Thyroid gland (tissue), 4 donors: ENCODE measurements around the gene CCDC88C. TPM values are rescaled to one million over a fixed set of nuclear protein-coding genes. Genes with fewer than 3 reads are reported as not detected.

Experiments
- DNase-seq, 2 donors: peaks; one replicate each; pipeline ENCODE4 v3.0.0-alpha.2; 2019
- H3K27ac ChIP-seq, 3 donors: fragments of 200-600 bp; sonication (generic); 1 replicate in 2 of 3; 2 replicates in 1 of 3; pipeline ENCODE4 v1.5.1; 2016 to 2019; ENCODE audit warnings: mild to moderate bottlenecking in 1 of 3, moderate library complexity in 1 of 3
- H3K27me3 ChIP-seq: fragments of 200-600 bp; sonication (generic); one replicate; pipeline ENCODE4 v1.5.1; 2019
- H3K36me3 ChIP-seq, 2 donors: fragments of 200-600 bp; sonication (generic); one replicate each; pipeline ENCODE4 v1.5.1; 2016 to 2019
- H3K4me1 ChIP-seq, 2 donors: fragments of 200-600 bp; sonication (generic); one replicate each; pipeline ENCODE4 v1.5.1; 2017 to 2019
- H3K4me3 ChIP-seq, 3 donors: fragments of 200-600 bp; sonication (generic); replicated peaks in 1 of 3; 1 replicate in 2 of 3; 2 replicates in 1 of 3; pipeline ENCODE4 v1.5.1; 2016; ENCODE audit warnings: mild to moderate bottlenecking in 1 of 3
- H3K9me3 ChIP-seq: fragments of 200-600 bp; sonication (generic); one replicate; pipeline ENCODE4 v1.5.1; 2017
- POLR2A ChIP-seq, 2 donors: fragments of 450-650 bp; IDR thresholded peaks; one replicate each; pipeline ENCODE4 v1.6.1; 2017; ENCODE audit warnings: antibody characterized with exemption in 2 of 2, mild to moderate bottlenecking in 2 of 2, moderate library complexity in 1 of 2
- WGBS, 2 donors: methylation state at CpG; one replicate each; pipeline ENCODE4 v1.1.5; 2017; 5-methylcytosine and 5-hydroxymethylcytosine counted together
- intact Hi-C: fragments of 100-400 bp; cut with DNase I; formaldehyde crosslinking; loops from one replicate; pipeline ENCODE4 v1.15.1; 2023
- total RNA-seq, 4 donors: library from RNA; depleted of rRNA; stranded (reverse); fragments of >200 nt; gene quantifications; one replicate each; pipeline ENCODE4 v1.2.3, GENCODE V29; 2016
- TF ChIP-seq, protein P1 (sequence below), 6 experiments: fragments of 200-600 bp in 3 of 6; fragments of 450-650 bp in 3 of 6; sonication (generic) in 3 of 6; IDR thresholded peaks; one replicate each; pipeline ENCODE4 v1.5.1; 2016 to 2019; ENCODE audit warnings: antibody characterized with exemption in 6 of 6, mild to moderate bottlenecking in 2 of 6, inconsistent platforms in 1 of 6, moderate library complexity in 1 of 6

CCDC88C gene
- total RNA-seq, 4 donors from 2014 or later, result 3.0 to 6.3 (median 5.8) TPM

DNA sequence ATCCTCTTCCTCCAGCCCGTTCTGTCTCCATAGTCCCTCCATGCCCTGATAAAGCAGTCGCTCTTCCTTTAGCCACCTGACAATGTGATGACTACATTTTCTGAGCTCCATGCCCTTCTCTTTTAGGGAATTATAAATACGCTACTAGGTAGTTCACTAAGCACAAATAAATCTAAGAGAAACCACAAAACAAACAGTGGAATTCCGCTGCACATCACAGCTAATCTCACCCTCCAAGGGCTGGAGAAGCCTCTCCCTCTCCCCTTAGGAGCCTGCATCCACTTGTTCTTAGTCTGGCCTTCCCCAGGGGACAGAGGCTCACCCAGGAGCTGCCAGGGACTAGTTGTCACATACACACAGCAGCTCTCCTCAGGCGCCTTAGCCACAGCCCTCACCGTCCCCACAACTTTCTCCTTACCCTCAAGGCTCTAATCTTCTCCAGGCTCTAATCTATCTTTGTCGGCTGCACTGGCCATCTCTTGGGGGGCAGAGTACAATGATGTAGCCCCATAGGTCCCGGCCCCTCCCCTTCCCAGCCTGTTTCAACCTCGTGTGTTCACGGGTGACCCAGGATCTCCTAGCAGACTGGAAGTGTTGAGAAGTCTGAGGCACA lies 117.2 kb downstream of the CCDC88C start:
- TF ChIP-seq, protein P1, sequence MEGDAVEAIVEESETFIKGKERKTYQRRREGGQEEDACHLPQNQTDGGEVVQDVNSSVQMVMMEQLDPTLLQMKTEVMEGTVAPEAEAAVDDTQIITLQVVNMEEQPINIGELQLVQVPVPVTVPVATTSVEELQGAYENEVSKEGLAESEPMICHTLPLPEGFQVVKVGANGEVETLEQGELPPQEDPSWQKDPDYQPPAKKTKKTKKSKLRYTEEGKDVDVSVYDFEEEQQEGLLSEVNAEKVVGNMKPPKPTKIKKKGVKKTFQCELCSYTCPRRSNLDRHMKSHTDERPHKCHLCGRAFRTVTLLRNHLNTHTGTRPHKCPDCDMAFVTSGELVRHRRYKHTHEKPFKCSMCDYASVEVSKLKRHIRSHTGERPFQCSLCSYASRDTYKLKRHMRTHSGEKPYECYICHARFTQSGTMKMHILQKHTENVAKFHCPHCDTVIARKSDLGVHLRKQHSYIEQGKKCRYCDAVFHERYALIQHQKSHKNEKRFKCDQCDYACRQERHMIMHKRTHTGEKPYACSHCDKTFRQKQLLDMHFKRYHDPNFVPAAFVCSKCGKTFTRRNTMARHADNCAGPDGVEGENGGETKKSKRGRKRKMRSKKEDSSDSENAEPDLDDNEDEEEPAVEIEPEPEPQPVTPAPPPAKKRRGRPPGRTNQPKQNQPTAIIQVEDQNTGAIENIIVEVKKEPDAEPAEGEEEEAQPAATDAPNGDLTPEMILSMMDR (IDR thresholded peaks at IDR 0.05), result no peak
- Histone ChIP-seq H3K4me1 (no peaks in the 10 kb centered on the region), H3K27me3 (no peaks in the 10 kb centered on the region), H3K36me3 (no peaks in the 10 kb centered on the region), H3K27ac (no peak overlapping the region), H3K9me3 (no peaks in the 10 kb centered on the region), H3K4me3 (no peak overlapping the region)
- intact Hi-C loops, result no loop called here
- DNase-seq, result no peak
- 89 to 93% methylated on average over 10 of the region's 10 CpGs for WGBS, 2 donors

GRCh38 chr14:91299121-91300115 lies 118.2 kb downstream of the CCDC88C start:
- intact Hi-C loops, result no loop called here
- no peaks in the 10 kb centered on the region for H3K36me3 ChIP-seq
- no peaks in the 10 kb centered on the region for H3K9me3 ChIP-seq
- H3K27ac ChIP-seq, result no peak overlapping the region
- TF ChIP-seq, protein P1 (IDR thresholded peaks at IDR 0.05), result no peak
- no peak for TF ChIP-seq POLR2A (IDR thresholded peaks at IDR 0.05)
- no peak for DNase-seq
- H3K4me3 ChIP-seq, result no peak overlapping the region
- 86 to 88% methylated on average over 31 of the region's 31 CpGs for WGBS, 2 donors
- no peaks in the 10 kb centered on the region for H3K27me3 ChIP-seq
- H3K4me1 ChIP-seq, result no peaks in the 10 kb centered on the region

GRCh38 chr14:91298576-91298975 lies 119.0 kb downstream of the CCDC88C start:
- Histone ChIP-seq H3K27ac (no peak overlapping the region), H3K36me3 (no peaks in the 10 kb centered on the region)
- no peak for DNase-seq

GRCh38 chr14:91297081-91297711 lies 120.4 kb downstream of the CCDC88C start:
- no peak overlapping the region for H3K27ac ChIP-seq
- WGBS, 2 donors, result 88 to 96% methylated on average over 15 to 16 of the region's 16 CpGs
- no peaks in the 10 kb centered on the region for H3K36me3 ChIP-seq
- DNase-seq, result no peak
- TF ChIP-seq POLR2A (IDR thresholded peaks at IDR 0.05), result no peak
- TF ChIP-seq, protein P1 (IDR thresholded peaks at IDR 0.05), result no peak
- H3K9me3 ChIP-seq, result no peaks in the 10 kb centered on the region
- no peak overlapping the region for H3K4me3 ChIP-seq
- H3K27me3 ChIP-seq, result no peaks in the 10 kb centered on the region
- no peaks in the 10 kb centered on the region for H3K4me1 ChIP-seq
- intact Hi-C loops, result no loop called here

More at GRCh38 chr14:91298576-91298975, 119.0 kb downstream of the CCDC88C start:
- Histone ChIP-seq H3K4me3 (no peak overlapping the region), H3K9me3 (no peaks in the 10 kb centered on the region), H3K4me1 (no peaks in the 10 kb centered on the region), H3K27me3 (no peaks in the 10 kb centered on the region)
- WGBS, 2 donors, result 79 to 87% methylated on average over 11 of the region's 11 CpGs
- no peak for TF ChIP-seq POLR2A (IDR thresholded peaks at IDR 0.05)
- TF ChIP-seq, protein P1 (IDR thresholded peaks at IDR 0.05), result no peak
- intact Hi-C loops, result no loop called here
